HG03558 (cell line): ENCODE results near the gene BCAP31.
"Not testable (repeated sequence)": the region's sequence is repeated elsewhere in the genome, so short reads cannot be mapped to it uniquely, and the experiment has no call there.

Source experiments
- ATAC-seq: cut with Tn5 transposase; IDR thresholded peaks from one replicate; pipeline ENCODE4 v1.9.1; 2021; ENCODE audit warnings: moderate number of reproducible peaks; ENCODE audit not compliant: unreplicated experiment; ENCODE audit errors: extremely low read depth

Gene BCAP31

DNA sequence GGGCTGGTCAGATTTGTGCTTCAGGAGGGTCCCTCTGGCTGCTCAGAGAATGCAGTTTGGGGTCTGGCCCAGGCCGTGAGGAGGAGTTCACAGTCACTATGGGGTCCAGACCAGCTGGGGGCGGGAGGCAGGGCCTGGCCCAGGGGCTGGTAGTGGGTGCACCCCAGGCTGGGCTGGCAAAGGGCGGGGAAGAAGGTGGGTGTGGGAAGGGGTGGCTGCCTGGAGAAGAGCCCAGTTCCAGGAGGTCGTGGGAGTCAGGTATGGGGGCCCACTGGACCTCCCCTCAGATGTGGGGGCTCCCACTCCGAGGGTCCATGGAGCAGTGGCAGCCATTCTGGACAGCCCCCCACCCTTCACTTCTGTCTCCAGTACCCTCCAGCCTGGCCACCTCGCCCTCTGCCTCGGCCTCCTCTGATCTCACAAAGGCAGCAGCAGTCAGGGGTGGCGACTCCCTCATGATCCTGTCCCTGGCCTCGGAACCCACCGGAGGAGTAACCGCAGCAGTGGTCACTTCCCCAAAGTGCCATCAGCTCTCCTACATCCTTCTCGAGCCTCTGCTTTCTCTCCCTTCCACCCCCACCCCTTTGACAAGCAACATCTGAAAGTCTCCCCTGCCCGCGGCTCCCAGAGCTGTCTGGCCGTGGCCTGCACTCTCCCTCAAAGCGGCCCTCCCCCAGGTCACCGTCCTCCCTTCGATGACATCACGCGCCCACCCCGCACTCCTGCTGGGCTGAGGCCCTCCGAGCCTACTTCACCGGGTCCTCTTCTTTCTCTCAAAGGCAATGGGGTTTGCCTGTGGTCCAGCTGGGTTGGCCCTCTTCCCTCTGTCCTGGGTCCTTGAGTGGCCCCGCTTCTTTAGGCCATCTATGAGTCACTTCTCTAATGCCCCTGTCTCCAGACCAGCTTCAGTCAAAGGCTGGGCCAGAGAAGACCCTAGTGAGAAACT, 38.2 kb downstream of the BCAP31 start:
- no peak for ATAC-seq

DNA sequence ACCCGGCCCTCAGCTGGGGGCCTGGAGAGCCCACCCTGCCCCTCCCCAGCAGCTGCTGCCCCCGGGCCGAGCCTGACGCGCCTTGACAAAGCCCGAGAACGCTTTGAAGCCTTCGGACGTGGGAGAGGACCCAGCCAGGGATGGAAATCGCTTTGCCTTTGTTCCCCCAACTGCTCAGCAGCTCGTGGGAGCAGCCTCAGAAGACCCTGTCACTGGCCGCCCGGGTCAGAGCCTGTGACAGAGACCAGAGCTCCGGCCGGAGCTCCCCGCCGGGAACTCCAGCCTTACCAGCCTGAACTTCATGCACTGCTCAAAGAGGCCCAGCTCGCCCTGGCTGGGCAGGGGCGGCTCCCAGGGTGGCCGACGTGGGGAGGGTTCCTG, 39.0 kb downstream of the BCAP31 start:
- ATAC-seq: no peak

DNA sequence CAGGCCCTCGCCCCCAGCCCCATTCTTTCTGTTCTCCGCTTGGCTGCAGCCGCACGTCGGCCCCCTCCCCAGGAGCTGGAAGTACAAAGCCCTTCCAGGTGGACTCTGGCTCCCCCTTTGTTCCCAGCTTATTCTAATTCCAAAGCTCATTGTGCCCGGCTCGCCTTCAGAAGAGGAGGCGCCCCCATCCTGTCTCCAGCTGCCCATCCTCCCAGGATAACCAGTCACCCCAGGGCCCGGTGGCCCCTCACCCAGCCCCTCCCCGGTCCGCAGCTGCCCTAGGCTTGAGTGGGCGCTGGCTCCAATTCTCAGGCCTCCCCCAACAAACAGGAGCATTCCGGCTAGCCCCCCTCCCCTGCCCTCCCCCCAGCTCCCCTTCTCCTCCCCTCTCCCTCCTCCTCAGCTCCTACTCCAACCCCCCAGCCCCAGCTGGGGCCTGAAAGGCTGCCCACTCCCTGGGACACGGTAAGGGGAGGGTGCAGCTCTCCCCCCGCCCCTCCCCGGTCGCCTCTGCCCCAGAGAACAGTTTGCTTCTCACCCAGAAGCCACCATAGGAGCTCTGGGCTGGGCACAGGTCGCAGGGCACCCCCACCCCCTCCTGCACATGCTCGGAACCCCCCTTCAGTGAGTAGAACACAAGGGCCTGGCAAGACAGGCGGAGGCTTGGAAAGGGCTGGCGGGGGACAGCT, 39.6 kb downstream of the BCAP31 start:
- ATAC-seq: no peak

DNA sequence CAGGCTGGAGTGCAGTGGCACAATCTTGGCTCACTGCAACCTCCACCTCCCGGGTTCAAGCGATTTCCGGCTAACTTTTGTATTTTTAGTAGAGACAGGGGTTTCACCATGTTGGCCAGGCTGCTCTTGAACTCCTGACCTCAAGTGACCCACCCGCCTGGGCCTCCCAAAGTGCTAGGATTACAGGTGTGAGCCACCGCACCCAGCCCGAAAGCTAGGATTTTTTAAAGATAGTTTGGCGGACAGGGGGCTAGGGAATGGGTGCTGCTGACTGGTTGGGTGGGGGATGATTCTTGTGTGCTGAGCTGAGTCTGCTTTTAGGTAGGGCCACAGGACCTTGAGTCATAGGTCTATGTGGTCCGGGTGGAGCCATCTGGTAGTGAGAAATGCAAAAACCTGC, 40.7 kb downstream of the BCAP31 start:
- ATAC-seq: not testable (repeated sequence)

DNA sequence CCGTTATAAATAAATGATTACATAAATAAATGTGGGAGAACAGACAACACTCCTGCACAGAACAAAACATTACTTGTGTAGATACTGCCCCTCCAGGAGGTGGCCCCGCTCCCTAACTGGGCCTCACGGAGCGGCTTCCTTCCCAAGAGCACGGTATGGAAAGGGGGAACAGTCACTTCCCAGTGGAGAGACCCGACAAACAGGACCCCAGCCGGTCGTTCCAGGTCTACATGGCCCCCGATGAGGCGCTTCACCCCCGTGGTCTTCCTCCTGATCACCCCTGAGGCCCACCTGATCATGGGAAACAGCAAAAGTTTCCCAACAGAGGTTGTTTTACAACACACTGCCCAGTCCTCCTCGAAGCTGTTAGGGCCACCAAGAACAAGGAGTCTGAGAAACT, 43.0 kb downstream of the BCAP31 start:
- no peak for ATAC-seq

DNA sequence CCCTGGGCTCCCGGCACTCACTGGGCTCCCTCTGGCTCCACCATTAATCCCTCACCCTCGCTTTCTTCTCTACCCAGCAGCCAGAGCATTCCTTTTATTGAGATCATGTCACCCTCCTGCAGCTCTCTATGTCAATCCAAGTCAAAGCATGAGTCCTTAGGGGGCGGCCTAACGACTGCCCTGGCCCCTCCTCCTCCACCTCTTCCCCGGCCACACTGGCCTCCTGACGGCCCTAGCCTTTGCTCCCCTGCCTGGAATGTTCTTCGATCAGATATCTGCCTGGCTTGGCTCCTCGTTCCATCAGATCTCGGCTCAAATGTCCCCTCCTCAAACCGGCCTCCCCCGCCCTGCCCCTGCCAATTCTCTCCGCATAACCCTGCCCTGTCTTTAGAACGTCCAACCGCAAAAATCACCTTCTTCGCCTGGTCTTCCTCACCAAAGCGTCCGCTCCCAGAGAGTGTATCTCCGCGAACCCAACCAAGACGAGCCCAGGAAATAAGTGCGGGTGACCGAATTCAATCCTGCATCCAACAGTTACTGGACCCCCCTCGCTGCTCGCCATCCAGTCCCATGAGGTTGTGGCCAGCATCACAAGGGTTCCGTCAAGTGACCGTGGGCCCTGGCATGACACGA, 49.9 kb downstream of the BCAP31 start:
- no peak for ATAC-seq

DNA sequence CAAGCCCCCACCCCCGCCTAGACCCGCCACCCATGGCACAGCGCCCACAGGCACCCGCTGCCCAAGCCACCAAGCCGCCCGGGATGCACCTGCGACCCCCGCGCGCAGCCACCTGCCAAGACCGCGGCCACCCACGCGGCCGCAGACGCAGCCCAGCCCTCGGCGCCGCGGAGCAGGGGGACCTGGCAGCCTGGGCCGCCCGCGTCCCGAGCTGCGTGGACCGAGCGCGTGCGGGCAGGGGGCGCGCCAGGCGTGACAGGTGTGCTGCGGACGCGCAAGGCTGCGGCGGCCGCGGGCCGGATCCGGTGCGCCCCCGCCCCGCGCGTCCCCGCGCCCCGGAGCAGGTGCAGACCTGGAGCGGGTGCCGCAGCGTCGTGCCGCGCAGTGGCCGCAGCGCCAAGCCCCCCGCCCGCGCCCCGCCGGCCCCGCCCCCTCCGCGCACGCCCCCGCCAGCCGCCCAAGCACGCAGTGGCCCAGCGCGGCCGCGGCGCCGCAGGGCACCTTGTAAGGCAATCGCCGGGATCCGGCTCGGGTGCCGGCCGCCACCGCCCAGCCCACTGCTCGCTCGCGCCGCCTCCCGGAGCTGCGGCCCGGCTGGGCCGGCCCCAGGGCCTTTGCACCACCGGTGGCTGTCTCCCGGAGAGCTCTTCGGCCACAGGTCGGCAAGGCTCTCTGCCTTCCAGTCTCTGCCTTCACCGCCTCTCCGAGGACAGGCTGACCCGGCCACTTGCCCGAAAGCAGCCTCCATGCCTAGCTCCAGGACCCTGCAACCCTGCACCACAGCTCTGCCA, 50.6 kb downstream of the BCAP31 start, which contains the start of gene PNCK:
TSS of gene PNCK (minus strand) at position 386 of the 791 bp plus-strand sequence. CDS start 737 bp downstream, outside the sequence.
- no peak for ATAC-seq

DNA sequence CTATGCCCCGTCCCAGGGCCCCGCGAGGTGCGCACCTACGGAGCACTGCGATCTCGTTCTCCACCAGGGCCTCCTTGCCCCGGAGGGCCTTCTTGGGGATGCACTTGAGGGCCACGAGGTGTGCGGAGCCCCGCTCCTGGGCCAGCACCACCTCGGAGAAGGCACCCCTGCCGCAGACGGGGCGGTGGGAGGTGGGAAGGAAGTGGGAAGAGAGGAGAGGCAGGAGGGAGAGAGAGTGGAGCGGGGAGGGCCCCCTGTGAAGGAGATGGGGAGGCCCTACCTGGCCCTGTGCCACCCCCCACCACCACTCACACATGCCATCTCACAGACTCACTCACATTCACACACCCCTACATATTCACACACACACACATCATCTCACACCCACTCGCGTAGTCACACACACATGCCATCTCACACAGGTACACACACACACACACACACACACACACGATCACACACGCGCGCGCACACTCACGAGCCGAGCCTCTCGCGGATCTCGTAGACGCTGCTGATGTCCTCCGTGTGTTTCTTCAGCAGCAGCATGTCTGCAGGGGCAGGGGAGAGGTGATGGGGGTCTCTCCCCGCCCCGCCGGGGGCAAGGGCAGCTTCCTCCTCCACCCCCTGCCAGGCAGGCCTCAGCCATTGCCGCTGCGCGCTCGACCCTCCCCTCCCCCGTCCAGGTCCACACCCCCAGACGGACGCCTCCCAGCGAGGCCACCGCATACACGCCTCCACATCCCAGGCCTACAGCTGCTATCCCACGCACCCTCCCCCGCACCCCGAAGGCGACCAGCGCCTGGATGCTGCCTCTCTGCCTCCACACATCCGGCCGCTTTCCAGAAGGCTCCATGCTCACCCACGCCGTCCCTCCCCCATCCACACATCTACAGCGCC, 51.4 kb downstream of the BCAP31 start:
- ATAC-seq: no peak

DNA sequence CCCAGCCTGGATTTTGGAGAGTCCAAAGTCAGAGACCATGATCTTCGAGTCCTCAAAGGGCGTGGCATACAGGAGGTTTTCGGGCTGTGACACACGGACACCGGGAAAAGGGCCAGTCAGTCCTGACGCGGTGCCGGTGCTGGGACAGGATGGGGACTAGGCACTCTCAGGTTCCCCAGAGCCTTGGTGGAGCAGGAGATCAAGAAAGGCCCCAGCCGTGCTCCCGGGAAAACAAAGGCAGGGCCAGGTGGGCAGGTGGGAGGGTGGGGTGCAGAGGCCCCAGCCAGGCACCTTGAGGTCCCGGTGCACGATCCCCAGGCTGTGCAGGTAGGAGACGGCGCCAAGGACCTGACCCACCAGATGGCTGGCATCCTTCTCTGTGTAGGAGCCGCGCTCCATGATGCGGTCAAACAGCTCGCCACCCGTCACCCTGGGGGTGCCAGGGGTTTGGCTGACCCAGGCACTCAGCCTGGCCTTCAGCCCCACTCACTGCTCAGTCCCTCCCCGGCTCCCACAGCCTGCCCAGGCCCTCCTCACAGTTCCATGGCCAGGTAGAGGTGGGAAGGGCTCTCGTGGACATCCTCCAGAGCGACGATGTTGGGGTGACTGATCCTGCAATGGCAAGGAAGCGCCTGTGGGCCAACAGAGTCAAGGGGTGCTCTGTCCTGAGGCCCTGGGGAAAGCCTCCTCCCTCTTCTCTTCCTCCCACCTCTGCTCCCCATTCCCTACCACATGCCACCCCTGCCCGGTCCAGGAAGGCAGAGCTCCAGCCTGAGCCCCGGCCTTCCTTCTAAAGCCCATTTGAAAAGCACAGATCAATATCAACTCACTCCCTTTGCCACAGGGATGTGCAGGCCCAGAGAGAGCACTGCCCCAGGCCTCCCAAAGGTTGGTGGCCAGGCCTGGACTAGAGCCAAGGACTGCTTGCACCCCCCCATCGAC, 52.3 kb downstream of the BCAP31 start:
- ATAC-seq: no peak

DNA sequence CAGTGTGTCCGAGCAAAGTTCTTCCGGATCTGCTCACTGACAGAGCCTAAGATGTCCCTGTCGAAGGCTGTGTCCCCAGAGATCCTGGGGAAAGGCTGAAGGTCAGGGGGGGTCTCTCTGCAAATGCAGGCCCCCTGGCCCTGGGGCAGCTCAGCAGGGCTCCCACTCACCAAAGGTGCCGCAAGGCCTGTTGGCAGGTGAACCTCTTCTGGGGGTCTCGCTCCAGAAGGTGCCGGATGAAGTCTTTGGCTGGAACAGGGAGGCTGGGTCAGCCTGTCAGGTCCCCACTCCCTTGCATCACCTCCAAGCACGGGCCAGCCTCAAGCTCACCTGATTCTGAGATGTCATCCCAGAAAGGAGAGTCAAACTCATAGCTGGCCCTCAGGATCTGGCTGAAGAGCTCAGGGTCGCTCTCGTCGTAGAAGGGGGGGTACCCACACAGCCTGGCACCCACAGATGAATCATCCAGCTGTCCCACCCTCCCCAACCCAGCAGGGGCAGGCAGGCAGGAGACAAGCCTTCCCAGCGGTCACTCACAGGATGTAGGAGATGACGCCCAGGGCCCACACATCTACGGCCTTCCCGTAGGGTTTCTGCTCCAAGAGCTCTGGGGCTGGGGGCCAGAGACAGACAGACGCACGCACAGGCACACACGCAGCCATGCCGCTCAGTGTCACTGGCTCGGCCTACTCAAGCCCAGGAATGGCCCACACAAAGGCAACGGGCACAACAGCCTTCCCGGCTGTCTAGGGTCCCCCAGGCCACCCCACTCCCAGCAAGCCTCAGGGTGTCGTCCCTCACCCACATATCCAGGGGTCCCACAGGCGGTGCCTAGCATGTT, 53.2 kb downstream of the BCAP31 start:
- no peak for ATAC-seq

DNA sequence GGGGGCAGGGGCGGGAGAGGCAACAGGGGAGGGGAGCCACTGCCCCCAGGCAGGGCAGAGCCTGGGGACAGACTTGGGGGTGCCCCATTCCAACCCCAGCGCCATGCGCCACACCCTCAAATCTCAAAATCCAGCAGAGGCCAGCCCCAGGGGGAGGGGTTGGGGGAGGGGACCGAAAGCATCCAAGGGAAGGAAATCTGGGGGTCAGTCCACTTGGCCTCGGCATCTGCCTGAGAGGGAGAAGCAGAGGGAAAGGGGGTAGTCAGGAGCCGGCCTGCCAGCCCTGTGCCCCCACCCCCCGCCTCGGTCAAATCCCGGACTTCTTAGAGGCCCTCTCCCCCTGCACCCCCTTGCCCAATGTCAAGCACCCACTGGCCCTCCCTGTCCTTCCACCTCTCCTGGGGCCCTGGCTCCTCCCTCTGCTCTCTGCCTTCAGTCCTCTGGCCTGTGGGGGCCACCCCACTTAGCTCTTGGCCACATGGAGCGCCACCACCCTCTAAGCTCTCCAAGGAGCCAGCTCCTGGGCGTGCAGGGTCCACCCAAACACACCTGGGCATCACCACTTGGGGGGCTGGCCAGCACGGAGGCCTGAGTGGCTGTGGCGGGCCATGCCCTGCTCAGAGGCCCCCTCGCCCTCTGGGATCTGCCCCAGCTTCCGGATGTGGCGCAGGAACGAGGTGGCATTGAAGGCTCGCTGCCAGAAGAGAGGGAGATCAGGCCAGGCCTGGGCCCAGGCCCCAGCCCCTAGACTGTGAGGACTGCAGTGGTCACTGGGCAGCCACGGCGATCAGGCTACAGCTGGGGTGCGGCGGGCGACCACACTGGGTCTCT, 54.1 kb downstream of the BCAP31 start:
- ATAC-seq: no peak

DNA sequence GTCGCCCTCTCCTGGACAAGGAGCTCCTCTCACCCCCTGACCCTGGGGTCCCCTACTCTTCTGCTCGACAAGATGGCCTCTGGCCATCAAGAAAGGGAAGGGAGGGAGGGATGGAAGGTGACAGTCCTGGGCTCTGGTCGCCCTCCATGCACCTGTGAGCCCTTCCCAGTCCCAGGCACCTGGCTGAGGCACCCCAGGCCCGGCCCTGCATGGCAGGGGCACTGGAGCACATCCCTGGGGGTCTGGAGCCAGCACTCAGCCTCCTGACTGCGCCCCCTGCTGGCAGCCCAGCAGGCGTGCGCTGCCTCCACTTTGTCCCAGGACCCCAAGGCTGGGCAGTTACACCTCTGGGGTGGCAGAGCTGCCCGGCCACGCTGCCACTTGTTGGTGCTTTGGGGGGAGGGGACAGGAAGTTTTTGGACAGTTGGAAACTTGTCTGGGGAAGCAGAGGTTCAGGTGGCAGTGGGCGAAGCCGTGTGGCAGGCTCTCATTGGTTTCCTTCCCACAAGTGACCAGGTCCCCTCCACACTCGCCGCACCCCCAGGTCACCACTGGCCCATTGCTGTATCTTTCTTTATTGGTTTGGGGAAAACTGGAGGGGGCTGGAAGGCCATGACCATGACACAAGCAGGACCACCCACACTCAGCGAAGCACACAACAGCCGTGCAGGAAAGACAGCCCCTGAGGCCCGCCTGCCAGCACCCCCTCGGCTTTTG, 54.9 kb downstream of the BCAP31 start:
- ATAC-seq: no peak

DNA sequence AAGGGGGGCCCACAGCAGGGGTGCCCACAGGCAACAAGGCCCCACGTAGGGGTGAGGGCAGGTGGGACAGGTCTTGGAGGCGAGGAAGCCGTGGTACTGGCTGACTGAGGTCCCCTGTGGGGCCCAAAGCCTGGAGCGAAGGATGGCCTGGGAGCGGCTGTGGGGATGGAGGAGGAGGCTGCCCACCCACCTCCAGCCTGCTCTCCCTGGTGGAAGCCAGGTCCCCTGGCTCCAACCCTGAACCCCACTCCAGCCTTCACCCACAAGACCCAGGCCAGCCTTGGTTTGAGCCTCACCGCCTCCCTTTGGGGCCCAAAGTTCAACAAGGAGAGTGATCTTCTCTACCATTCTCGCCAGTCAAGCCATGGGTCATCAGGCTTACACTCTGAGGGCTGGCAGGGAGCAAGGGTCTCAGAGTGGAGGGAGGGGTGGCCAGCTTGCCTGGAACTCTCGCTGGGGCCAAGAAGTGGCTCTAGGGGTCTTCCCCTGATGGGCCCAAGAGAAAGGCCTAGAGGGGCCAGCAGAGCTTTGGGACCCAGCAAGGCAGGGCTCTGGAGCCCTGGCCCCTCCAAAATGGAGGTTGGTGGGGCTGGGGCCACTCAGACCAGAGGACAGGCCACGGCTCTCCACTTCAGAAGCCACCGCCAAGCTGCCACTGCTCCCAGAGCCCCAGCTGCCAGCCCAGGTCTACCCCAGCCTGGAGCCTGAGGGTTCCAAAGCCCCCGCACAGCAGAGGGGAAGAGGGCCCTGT, 55.6 kb downstream of the BCAP31 start:
- no peak for ATAC-seq

DNA sequence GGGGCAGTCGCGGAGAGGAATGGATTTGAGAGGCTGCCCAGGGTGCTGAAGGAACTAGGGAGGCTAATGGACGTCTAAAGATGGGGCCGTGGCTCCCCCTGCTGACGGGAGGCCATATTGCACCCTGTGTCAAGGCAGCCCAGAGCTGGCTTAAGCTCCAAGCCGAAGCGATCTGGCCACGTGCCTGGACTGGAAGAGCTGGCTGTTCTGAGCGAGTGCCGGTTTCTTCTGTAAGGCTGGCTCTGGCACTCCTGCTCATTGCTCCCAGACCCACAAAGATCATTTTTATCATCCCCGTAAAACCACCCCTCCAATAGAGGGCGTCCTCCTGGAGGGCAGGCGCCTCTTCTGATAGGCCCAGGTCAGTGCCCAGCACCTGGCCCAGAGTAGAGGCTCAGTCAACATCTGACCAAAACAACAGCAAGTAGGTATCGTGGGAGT, 56.2 kb downstream of the BCAP31 start:
- ATAC-seq: no peak
